CD8-positive, alpha-beta memory T cell (primary cell): Measurements from ENCODE around the gene STK32C. TPM values are rescaled to one million over a fixed set of nuclear protein-coding genes. Genes with fewer than 3 reads are reported as not detected.

Experiments
- CTCF ChIA-PET: fragments of 350-600 bp; sonication (Branson Sonifier 250); formaldehyde crosslinking; loops from one replicate; lab custom pipeline; 2021; ENCODE audit warnings: antibody characterized with exemption; lab: Charles Lee
- POLR2A ChIA-PET: fragments of 350-600 bp; sonication (Branson Sonifier 250); formaldehyde crosslinking; loops from one replicate; lab custom pipeline; 2021; ENCODE audit warnings: antibody characterized with exemption; lab: Charles Lee
- DNase-seq, 5 donors: peaks; one replicate each; pipeline versions ENCODE4 v3.0.0 to v3.0.0-alpha.2; 2020 to 2022; ENCODE audit warnings: mixed read lengths in 1 of 5
- H3K27ac ChIP-seq: one replicate; pipeline ENCODE4 v1.7.0; 2013; ENCODE audit warnings: low read depth, mild to moderate bottlenecking, low read length, moderate library complexity
- H3K27me3 ChIP-seq: 2 replicates; pipeline ENCODE4 v1.7.0; 2013; ENCODE audit warnings: low read length, mild to moderate bottlenecking; ENCODE audit not compliant: insufficient read depth, poor library complexity, severe bottlenecking
- H3K36me3 ChIP-seq: 2 replicates; pipeline ENCODE4 v1.7.0; 2013; ENCODE audit warnings: mild to moderate bottlenecking, low read length, moderate library complexity; ENCODE audit not compliant: insufficient read depth
- H3K4me1 ChIP-seq: 2 replicates; pipeline ENCODE4 v1.7.0; 2013; ENCODE audit warnings: mild to moderate bottlenecking, low read length, moderate library complexity; ENCODE audit not compliant: insufficient read depth
- H3K4me3 ChIP-seq: 2 replicates; pipeline ENCODE4 v1.7.0; 2013; ENCODE audit warnings: mild to moderate bottlenecking, low read length
- H3K9me3 ChIP-seq: 2 replicates; pipeline ENCODE4 v1.7.0; 2013; ENCODE audit warnings: mild to moderate bottlenecking, low read length
- H3K27ac Mint-ChIP-seq, 8 donors: one replicate each; pipeline ENCODE4 v1.8.0; 2020 to 2021; ENCODE audit warnings: mixed read lengths in 8 of 8, mild to moderate bottlenecking in 6 of 8, inconsistent platforms in 3 of 8, moderate library complexity in 3 of 8
- H3K27me3 Mint-ChIP-seq, 2 donors: one replicate each; pipeline ENCODE4 v1.8.0; 2020 to 2021; ENCODE audit warnings: mixed read lengths in 2 of 2, mild to moderate bottlenecking in 1 of 2, moderate library complexity in 1 of 2
- H3K36me3 Mint-ChIP-seq, 3 donors: one replicate each; pipeline ENCODE4 v1.8.0; 2020 to 2021; ENCODE audit warnings: mixed read lengths in 3 of 3, inconsistent platforms in 1 of 3, mild to moderate bottlenecking in 1 of 3
- H3K4me1 Mint-ChIP-seq, 3 donors: one replicate each; pipeline ENCODE4 v1.8.0; 2020 to 2021; ENCODE audit warnings: mixed read lengths in 3 of 3, inconsistent platforms in 1 of 3, mild to moderate bottlenecking in 1 of 3
- H3K4me3 Mint-ChIP-seq, 7 donors: one replicate each; pipeline ENCODE4 v1.8.0; 2020 to 2021; ENCODE audit warnings: mixed read lengths in 7 of 7, mild to moderate bottlenecking in 6 of 7, moderate library complexity in 4 of 7, inconsistent platforms in 2 of 7
- H3K9me3 Mint-ChIP-seq, 5 donors: one replicate each; pipeline ENCODE4 v1.8.0; 2020 to 2022; ENCODE audit warnings: mixed read lengths in 5 of 5, mild to moderate bottlenecking in 3 of 5, moderate library complexity in 2 of 5, inconsistent platforms in 1 of 5
- polyA plus RNA-seq: library from polyadenylated mRNA; unstranded; fragments of 300-500 nt; fragmentation: Illumina TruSeq; gene quantifications from one replicate; pipeline ENCODE4 v1.2.3, GENCODE V29; 2021
- total RNA-seq, 2 experiments: library from RNA; stranded (reverse); gene quantifications; one replicate each; pipeline ENCODE4 v1.2.3, GENCODE V29; 2021

STK32C gene
- total and polyA plus RNA-seq, 3 experiments from 2014 or later, result 8.5 to 14.9 (median 14.0) TPM

- Histone ChIP-seq H3K27me3 (no peaks in the 10 kb centered on the region), H3K27ac (no peak overlapping the region), H3K9me3 (no peaks in the 10 kb centered on the region), H3K36me3 (no peaks in the 10 kb centered on the region), H3K4me1 (no peaks in the 10 kb centered on the region), H3K4me3 (no peak overlapping the region)
- DNase-seq, result no peak
- CTCF ChIA-PET, result no interaction called here
- Mint-ChIP-seq H3K36me3 (no peaks in the 10 kb centered on the region), H3K9me3 (no peaks in the 10 kb centered on the region), H3K27ac (no peak overlapping the region), H3K27me3 (peaks cover 39 to 57% of the 10 kb centered on the region in 2 donors), H3K4me3 (no peak overlapping the region), H3K4me1 (peaks cover 0 to 6% (median 4%) of the 10 kb centered on the region in 3 donors)
- POLR2A ChIA-PET, result no interaction called here
Measured at GRCh38 chr10:132179551-132180392, 128.0 kb downstream of the STK32C start.

GRCh38 chr10:132178672-132179545 is 128.8 kb downstream of the STK32C start:
- Histone ChIP-seq H3K9me3 (no peaks in the 10 kb centered on the region), H3K4me1 (no peaks in the 10 kb centered on the region), H3K27me3 (no peaks in the 10 kb centered on the region), H3K27ac (no peak overlapping the region), H3K36me3 (no peaks in the 10 kb centered on the region), H3K4me3 (no peak overlapping the region)
- ChIA-PET CTCF (no interaction called here), POLR2A (no interaction called here)
- no peaks in the 10 kb centered on the region for H3K9me3 Mint-ChIP-seq
- peaks cover 0 to 5% (median 2%) of the 10 kb centered on the region in 3 donors for H3K4me1 Mint-ChIP-seq
- no peak for DNase-seq
- H3K4me3 Mint-ChIP-seq, result no peak overlapping the region
- no peaks in the 10 kb centered on the region for H3K36me3 Mint-ChIP-seq
- H3K27me3 Mint-ChIP-seq, result peaks cover 36 to 51% of the 10 kb centered on the region in 2 donors
- H3K27ac Mint-ChIP-seq, result no peak overlapping the region

GRCh38 chr10:132178046-132178445 is 129.7 kb downstream of the STK32C start:
- no peaks in the 10 kb centered on the region for H3K27me3 ChIP-seq
- H3K27me3 Mint-ChIP-seq, result peaks cover 31 to 42% of the 10 kb centered on the region in 2 donors

GRCh38 chr10:132176623-132177500 is 130.9 kb downstream of the STK32C start:
- H3K4me3 ChIP-seq, result no peak overlapping the region
- Mint-ChIP-seq H3K27ac (peak overlapping the region in 2 of 8 donors; percentile 20 to 84), H3K36me3 (no peaks in the 10 kb centered on the region), H3K4me1 (peaks cover 0 to 5% (median 2%) of the 10 kb centered on the region in 3 donors), H3K9me3 (no peaks in the 10 kb centered on the region), H3K4me3 (no peak overlapping the region), H3K27me3 (peaks cover 26 to 41% of the 10 kb centered on the region in 2 donors)
- H3K4me1 ChIP-seq, result no peaks in the 10 kb centered on the region
- no peak for DNase-seq
- ChIA-PET CTCF (no interaction called here), POLR2A (no interaction called here)
- no peaks in the 10 kb centered on the region for H3K27me3 ChIP-seq
- no peaks in the 10 kb centered on the region for H3K9me3 ChIP-seq
- H3K36me3 ChIP-seq, result no peaks in the 10 kb centered on the region
- H3K27ac ChIP-seq, result no peak overlapping the region

More at GRCh38 chr10:132178046-132178445, 129.7 kb downstream of the STK32C start:
- Histone ChIP-seq H3K4me1 (no peaks in the 10 kb centered on the region), H3K36me3 (no peaks in the 10 kb centered on the region), H3K27ac (no peak overlapping the region), H3K9me3 (no peaks in the 10 kb centered on the region), H3K4me3 (no peak overlapping the region)
- Mint-ChIP-seq H3K36me3 (no peaks in the 10 kb centered on the region), H3K9me3 (no peaks in the 10 kb centered on the region), H3K4me1 (peaks cover 0 to 5% (median 2%) of the 10 kb centered on the region in 3 donors), H3K27ac (no peak overlapping the region), H3K4me3 (no peak overlapping the region)
- ChIA-PET CTCF (no interaction called here), POLR2A (no interaction called here)
- no peak for DNase-seq

- no peak overlapping the region for H3K4me3 Mint-ChIP-seq
- ChIA-PET CTCF (no interaction called here), POLR2A (no interaction called here)
- no peaks in the 10 kb centered on the region for H3K36me3 ChIP-seq
- peaks cover 0 to 5% (median 2%) of the 10 kb centered on the region in 3 donors for H3K4me1 Mint-ChIP-seq
- no peaks in the 10 kb centered on the region for H3K9me3 Mint-ChIP-seq
- H3K27me3 Mint-ChIP-seq, result peaks cover 27 to 42% of the 10 kb centered on the region in 2 donors
- no peak overlapping the region for H3K27ac ChIP-seq
- H3K9me3 ChIP-seq, result no peaks in the 10 kb centered on the region
- no peaks in the 10 kb centered on the region for H3K36me3 Mint-ChIP-seq
- H3K4me1 ChIP-seq, result no peaks in the 10 kb centered on the region
- H3K27ac Mint-ChIP-seq, result peak overlapping the region in 1 of 8 donors; percentile 20
- no peak overlapping the region for H3K4me3 ChIP-seq
- no peaks in the 10 kb centered on the region for H3K27me3 ChIP-seq
- no peak for DNase-seq
Measured at GRCh38 chr10:132175907-132176581, 131.7 kb downstream of the STK32C start.

GRCh38 chr10:132175408-132175807 is 132.3 kb downstream of the STK32C start:
- Mint-ChIP-seq H3K9me3 (no peaks in the 10 kb centered on the region), H3K27ac (no peak overlapping the region), H3K27me3 (peaks cover 27 to 37% of the 10 kb centered on the region in 2 donors), H3K36me3 (no peaks in the 10 kb centered on the region), H3K4me3 (no peak overlapping the region), H3K4me1 (peaks cover 0 to 5% (median 2%) of the 10 kb centered on the region in 3 donors)
- POLR2A ChIA-PET, result no interaction called here
- CTCF ChIA-PET, result no interaction called here
- DNase-seq, result peak in 1 of 5 donors; percentile 30
- Histone ChIP-seq H3K9me3 (no peaks in the 10 kb centered on the region), H3K27ac (no peak overlapping the region), H3K4me1 (no peaks in the 10 kb centered on the region), H3K27me3 (no peaks in the 10 kb centered on the region), H3K36me3 (no peaks in the 10 kb centered on the region), H3K4me3 (no peak overlapping the region)

- H3K27ac ChIP-seq, result no peak overlapping the region
- ChIA-PET POLR2A (no interaction called here), CTCF (no interaction called here)
- no peak for DNase-seq
- Mint-ChIP-seq H3K4me3 (no peak overlapping the region), H3K9me3 (no peaks in the 10 kb centered on the region), H3K27me3 (peaks cover 21 to 35% of the 10 kb centered on the region in 2 donors), H3K27ac (peak overlapping the region in 2 of 8 donors; percentile 42 to 60), H3K4me1 (peaks cover 0 to 5% (median 2%) of the 10 kb centered on the region in 3 donors), H3K36me3 (no peaks in the 10 kb centered on the region)
- no peaks in the 10 kb centered on the region for H3K36me3 ChIP-seq
- no peak overlapping the region for H3K4me3 ChIP-seq
- H3K9me3 ChIP-seq, result no peaks in the 10 kb centered on the region
- H3K4me1 ChIP-seq, result no peaks in the 10 kb centered on the region
- H3K27me3 ChIP-seq, result no peaks in the 10 kb centered on the region
Measured at GRCh38 chr10:132174237-132174636, 133.5 kb downstream of the STK32C start.
